GM19397 (cell line): ENCODE measurements around the gene MBD3.

Experiments used
- ATAC-seq: cut with Tn5 transposase; IDR thresholded peaks from one replicate; pipeline ENCODE4 v1.9.1; 2021; ENCODE audit warnings: mild to moderate bottlenecking, moderate library complexity; ENCODE audit not compliant: unreplicated experiment

MBD3 gene

DNA sequence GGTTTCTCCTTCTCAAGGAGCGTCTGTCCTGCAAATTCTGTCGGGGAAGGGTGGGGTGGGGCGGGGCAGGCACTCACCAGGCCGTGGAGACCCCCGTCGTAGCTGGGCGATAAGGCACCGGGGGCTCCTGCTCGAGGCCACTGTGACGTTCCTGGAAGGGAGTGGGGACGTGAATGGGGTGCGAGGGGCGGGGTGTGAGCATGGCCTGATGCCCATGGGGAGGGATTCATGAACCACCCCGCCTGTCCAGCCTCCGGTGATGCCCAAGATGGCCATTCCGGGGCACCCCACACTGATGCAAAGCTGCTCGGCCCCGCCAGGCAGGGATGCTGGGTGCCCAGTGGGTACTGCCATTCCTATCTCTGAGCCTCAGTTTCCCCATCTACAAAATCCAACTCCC is 27.0 kb upstream of the MBD3 start:
- no peak for ATAC-seq

DNA sequence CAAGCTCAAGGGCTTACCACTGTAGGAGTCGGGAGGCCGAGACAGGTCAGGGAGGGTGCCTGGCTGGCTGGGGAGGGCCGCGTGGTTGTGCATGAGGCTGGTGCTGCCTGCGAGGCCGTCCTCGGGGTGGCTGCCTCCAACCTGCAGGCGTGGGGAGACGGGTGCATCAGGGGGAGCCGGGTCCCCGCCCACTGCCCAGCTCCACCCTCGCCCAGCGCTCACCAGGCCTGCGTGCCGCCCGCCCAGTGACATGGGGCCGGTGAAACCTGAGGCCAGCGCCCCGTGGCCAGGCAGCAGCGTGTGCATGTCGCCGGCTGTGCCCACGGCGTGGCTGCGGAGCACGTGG is 26.4 kb upstream of the MBD3 start:
- ATAC-seq, result no peak

DNA sequence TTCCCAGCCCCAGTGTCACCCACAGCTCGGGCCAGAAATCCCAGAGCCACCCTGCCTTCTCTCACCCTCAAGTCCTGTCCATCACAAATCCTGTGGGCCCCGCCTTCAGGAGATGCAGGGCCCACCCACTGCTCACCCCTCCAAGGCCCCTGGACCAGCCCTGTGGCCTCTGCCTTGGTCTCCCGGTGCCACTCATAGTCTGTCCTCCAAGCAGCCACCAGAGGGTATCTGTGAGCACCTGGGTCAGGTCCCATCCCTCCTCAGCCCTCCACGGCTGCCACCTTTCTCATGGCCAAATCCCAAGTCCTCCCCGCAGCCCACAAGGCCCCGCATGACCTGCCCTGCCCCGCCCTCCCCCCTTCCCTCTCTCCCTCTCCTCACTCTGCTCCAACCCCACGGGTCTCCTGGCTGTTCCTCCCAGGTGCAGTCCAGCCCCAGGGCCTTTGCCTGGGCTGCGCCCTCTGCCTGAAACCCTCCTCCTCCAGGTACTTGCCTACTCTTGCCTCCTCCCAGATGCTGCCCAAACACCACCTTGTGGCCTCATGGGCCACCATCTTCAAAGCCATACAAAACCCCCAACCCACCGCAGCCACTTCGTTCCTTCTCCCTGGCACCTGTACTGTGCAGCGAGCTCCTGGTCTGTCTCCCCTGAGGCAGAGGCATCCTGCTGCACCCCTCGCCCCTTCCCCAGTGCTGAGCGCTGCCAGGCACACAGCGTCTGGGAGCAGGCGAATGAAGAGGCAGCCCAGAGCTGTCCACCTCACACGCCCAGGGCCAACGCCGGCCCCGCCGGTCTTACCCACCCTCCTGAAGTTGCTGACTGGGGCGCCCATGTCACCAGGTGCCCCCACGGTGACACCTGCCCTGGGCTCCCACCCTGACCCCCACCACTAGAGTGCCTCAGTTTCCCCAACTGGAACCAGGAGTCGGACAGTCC is 25.8 kb upstream of the MBD3 start:
- ATAC-seq, result no peak

DNA sequence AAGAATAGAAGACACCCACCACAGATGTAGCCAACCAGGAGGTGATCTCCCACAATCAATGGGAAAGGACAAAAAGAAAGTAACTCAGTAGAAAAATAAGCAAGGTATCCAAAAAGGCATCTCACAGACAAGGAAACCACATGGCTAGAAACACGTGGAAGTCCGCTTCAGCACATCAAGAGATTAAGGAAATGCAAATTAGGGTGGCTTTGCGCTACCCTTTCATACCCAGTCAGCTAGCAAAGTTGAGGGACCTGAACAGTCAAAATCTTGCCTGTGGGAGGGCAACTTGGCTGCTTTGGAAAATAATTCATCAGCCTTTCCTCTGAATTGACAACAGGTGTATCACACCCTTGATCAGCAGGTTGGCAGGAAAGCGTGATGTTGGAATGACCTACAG is 24.2 kb upstream of the MBD3 start:
- ATAC-seq, result no peak

DNA sequence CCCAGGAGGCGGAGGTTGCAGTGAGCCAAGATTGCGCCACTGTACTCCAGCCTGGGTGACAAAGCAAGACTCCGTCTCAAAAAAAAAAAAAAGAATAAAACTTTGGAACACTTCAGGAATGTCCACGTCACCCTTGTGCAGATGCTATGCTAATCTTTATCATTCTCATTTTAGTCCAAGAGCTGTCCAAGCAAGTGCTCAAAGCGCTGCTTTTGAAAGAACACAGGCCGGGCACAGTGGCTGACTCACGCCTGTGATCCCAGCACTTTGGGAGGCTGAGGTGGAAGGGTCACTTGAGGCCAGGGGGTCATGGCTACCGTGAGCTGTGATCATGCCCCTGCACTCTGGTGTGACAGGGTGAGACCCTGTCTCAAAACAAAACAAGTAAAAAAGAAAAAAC is 23.7 kb upstream of the MBD3 start:
- no peak for ATAC-seq

DNA sequence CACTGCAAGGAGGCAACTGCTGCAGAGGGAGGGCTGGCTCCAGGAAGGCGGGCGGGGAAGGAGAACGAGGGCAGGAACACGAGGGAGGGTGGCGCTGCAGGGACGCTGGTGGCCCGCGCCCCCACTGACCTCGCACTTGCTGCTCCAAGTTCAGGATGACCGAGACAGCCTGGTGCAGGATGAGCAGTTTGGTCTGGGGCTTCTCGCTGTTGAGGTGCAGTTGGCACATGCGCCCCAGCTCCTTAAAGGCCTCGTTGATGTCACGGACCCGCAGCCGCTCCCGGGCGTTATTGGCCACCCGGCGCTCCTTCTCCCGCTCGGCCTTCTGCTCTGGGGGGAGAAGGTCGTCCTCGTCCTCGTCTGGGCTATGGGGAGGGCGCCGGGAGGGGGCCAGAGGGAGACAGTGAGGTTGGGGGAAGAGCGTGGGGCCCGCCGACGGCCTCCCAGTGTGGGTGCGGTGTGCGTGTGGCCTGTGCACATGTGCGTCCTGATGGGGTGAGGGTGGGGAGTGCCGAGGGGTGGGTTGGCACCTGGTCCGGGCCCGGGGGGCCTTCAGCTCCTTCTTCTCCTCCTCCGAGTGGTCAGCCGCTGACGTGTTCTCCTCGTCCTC is 22.6 kb upstream of the MBD3 start:
- no peak for ATAC-seq

DNA sequence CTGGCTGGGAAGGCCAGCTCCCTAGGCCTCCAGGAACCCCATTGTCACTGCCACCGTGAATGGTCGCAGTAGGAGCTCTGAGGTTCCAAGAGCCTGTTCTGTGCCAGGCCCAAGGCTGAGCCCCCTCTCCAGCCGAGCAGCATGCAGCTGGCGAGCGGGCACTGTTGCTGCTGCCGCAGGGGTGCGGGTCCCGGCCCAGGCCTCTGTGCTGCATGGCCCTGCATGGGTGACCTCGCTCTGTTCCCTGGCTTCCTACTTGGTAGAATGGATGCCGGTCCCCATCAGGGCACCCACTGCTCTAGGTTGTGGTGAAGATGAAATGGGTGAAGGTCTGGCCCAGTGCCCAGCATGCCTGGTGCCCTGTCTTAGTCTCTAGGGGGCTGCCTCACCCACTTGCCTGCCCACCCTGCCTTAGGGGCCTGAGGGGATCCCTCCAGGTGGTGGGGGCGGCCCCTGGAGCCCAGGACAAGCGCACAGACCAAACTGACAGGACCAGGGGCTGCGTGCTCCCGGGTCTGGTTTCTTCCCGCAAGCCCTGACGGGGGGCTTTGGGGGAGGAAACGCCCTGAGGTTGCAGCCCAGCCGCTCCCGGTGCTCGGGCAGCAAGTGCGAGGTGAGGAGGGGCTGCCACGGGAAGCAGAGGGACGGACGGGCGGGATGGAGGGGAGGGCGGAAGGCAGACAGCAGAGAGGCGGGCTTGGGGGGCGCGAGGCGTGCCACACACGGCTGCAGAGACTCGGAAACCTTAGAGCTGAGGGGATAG is 21.3 kb upstream of the MBD3 start:
- no peak for ATAC-seq

DNA sequence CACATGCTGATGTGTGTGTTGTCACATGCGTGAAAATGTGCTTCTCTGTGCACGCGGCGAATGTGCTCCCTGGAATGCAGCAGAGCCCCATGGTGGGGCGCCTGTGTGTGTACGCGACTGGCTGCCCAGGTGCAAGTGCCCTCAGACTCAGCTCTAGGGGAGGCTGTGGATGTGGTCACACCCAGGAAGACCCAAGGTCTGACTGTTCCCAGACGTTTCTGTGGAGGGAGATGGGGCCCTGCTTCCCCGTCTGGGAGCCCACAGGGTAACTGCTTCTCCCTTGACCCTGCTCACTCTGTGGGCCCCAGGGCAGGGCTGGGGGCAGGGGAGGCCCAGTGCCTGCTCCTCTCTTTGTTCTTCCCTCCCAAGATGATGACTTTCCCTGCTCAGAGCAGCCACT is 20.5 kb upstream of the MBD3 start:
- ATAC-seq, result no peak

DNA sequence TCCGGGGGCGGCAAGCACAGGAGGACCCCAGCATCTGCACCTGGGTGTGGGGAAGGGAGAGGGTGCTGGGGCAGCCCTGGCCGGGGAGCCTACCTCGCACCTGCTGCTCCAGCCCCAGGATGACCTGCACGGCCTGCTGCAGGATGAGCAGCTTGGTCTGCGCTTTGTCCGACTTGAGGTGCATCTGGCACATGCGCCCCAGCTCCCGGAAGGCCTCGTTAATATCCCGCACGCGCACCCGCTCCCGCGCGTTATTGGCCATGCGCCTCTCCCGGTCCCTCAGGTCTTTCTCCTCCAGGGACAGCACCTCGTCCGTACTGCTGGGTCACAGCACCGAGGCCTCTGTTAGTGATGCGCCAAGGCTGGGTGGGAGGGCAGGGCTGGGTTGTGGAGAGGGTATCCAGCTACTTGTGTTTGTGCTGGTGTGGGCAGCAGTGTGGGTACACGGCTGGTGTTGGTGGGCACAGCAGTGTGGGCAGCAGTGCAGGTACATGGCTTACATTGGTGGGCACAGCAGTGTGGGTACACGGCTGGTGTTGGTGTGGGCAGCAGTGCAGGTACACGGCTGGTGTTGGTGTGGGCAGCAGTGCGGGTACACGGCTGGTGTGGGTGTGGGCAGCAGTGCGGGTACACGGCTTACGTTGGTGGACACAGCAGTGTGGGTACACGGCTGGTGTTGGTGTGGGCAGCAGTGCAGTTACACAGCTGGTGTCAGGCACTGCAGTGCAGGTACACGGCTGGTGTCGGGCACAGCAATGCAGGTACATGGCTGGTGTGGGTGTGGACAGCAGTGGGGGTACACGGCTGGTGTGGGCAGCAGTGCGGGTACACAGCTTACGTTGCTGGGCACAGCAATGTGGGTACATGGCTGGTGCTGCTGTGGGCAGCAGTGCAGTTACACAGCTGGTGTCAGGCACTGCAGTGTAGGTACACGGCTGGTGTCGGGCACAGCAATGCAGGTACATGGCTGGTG is 19.7 kb upstream of the MBD3 start:
- no peak for ATAC-seq

DNA sequence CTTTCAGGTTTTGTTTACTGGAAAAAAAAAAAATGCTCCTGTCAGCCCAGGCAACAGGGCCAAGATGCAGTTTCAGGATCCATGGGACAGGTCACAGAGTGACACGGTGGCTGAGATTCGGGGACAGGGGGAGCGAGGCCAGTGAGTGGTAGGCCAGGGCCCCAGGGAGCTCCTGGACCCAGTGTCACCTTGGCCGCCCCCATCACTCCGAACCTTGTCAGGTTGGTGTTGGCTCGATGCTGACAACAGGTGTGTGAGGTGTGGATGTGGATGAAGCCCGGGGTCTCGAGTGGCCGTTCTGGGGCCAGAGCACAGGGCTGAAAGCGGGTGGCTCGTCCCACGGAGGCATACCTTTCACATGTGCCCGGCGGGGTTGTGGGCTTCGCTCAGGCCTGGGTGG is 18.7 kb upstream of the MBD3 start:
- ATAC-seq, result no peak

DNA sequence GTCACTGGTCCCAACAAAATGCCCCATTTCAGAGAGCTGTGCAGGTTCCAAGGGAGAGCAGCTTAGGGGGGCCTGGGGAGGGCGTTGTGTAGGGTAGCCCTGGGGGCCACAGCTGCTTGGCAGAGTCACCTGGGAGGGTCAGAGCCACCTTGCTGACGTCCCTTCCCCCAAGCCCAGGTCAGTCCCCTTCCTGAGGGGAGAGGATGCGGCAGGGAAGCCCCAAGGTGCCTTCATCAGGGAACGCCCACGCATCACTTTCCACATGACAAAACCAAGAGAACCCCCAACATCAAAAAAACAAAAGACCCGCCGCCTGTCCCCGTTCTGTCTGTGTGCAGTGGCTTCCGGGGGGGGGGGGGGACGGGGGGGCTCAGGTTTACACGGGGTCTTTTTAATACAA is 17.9 kb upstream of the MBD3 start:
- no peak for ATAC-seq

DNA sequence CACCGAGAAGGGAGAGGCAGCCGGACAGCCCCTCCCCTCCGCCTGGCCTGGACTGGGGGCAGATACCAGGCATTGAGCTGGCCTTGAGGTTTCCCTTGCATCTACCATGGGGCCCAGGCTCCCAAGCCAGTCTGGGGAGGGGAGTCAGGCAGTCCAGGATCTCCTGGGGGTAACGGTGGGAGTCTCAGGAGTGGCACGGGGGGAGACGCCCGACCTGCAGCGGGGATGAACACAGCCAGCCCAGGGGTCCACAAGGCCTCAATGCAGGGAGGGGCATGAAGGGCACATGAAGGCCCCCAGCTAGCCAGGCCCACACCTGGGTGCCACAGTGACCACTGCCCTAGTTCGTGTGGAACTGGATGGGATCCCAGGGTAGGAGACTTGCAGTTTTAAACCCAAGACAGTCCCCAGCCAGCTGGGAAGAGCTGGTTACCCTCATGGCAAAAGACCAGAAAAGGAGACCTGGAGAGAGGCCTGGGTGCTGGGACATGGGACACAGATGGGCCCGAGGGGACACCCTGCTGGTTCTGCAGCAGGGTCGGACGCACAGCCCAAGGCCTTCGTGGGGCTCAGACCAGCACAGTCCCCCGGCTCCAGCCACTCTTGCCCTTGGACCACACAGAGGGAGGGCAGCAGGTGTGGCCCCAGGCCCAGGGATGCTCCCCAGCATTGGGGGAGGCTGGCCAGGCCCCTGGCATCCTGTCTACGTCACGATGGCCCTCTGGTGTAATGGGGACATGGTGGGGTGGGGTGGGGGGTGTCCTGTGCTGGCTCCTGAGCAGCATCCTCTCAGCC is 17.2 kb upstream of the MBD3 start:
- no peak for ATAC-seq

DNA sequence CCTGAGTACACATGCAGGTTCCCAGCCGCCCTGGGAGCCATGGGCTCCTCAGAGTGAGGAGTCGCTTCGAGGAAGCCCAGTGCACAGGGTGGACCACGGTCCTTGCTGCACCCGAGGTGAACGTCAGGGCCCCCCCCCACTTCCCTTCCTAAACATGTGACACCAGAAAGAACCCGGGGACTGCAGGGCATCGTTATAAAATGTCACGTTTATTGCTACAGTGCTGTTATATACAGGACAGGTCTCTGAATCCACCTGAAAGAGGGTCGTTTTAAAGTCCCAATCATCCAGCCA is 16.4 kb upstream of the MBD3 start:
- ATAC-seq, result no peak

DNA sequence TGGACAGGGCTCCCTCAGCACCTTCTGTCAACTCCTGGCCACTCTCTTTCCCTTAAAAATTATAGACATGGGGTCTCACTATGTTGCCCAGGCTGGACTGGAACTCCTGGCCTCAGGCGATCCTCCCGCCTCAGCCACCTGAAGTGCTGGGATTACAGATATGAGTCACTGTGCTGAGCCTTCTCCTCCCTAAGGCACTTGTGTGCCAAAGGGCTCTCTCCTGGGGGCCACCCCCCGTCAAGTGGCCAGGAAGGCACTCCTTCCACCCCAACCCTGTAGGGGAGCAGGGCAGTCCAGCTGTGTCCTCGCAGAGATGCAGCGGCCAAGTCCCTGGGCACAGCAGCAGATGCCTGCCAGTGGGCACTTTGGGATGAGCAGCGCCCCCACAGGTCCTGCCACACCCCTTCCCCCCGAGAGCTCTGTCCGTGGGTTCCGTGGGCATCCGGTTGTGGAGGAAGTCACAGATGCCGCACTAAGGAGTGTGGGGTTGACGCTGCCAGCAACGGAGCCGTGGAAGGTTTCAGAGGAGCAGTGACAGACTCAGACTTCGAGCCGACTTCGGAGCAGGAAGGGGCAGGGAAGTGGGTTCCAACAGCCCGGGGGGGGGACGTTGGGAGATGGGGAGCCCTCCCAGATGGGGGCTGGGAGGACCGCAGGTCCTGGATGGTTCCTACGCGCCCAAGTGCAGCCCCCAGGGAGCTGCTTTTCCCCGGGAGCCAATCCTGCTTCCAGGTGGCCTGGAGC is 15.9 kb upstream of the MBD3 start:
- ATAC-seq, result no peak

DNA sequence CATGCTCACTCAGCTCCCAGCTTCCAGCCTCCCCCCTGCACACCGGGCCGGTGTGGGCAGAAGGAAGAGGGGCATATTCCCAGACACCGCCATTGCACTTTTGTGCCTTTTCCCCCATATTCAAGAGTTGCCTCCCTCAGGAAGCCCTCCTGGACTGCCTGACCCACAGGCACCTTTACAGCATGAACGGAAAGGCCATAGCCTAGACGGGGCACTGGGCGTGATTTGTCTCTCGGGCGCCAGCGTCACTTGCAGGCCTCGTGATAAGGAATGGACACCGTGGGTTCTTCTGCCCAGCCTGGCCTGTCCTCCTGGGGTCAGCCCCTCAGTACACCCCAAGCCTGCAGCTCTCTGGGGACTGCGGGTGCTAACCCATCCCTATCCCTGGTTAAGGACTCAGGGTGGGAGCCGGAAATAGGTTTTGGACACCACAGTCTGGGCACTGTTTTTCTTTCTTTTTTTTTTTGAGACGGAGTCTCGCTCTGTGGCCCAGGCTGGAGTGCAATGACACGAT is 13.5 kb upstream of the MBD3 start:
- no peak for ATAC-seq

DNA sequence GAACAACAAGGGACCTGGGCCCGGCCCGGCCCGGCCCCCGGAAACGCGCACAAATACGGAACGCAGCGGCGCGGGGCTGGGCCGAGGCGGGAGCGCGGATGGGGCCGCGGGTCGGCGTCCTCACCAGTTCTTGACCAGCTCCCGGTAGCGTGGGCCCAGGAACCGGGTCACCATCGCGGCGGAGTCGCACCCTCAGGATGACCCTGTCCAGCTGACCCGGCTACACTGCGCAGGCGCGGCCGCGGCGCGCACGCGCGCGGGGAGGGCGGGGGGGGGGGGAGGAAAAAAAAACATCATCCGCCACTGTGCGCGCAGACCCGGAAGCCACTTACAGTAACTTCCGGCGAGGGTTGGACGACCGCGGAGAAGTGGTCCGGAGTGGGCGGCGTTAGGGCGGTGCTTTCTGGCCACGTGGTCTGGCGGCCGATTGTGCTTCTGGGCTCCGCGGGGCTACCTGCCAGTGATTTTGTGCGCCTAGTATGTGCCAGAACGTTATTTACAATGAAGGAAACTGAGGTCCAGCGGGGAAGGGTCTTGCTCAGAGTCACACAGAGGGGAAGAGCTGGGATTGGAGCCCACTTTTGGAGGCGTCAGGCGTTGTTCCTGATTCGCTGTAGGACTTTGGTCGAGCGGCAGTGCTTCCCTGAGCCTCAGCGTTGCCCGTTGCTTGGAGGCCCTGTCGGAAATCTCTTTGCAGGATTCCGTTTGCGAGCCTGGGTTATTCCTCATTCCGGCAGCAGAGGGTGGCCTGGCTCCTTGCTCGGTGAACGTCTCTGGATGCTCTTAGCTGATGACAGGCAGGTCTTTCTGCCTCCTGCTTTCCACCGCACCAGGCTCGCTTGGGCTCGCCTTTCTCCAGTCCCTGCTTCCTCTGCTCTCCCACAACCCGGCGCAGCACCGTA is 12.8 kb upstream of the MBD3 start, which contains the start of gene UQCR11:
Gene UQCR11 (minus strand): TSS at position 227 of the 902 bp plus-strand sequence. CDS start 53 bp downstream, at position 174.
- ATAC-seq, result peak; percentile 85

DNA sequence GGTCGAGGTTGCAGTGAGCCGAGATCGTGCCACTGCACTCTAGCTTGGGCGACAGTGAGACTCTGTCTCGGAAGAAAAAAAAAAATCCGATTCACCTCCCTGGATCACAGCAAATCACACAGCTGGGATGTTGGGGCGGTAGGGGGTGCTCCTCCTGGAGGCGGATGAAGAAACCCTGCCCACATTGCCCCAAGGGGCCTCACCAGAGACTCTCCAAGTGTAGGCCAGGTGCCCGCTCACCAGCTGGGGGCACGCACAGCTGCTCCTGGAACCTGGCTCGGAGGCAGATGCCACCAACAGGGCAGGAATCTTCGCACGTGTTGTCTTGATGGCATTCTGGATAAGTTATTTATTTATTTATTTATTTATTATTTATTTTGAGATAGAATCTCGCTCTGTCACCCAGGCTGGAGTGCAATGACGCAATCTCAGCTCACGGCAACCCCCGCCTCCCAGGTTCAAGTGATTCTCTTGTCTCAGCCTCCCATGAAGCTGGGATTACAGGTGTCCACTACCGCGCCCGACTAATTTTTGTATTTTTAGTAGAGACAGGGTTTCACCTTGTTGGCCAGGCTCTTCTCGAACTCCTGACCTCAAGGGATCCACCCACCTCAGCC is 9.5 kb upstream of the MBD3 start:
- ATAC-seq, result no peak

DNA sequence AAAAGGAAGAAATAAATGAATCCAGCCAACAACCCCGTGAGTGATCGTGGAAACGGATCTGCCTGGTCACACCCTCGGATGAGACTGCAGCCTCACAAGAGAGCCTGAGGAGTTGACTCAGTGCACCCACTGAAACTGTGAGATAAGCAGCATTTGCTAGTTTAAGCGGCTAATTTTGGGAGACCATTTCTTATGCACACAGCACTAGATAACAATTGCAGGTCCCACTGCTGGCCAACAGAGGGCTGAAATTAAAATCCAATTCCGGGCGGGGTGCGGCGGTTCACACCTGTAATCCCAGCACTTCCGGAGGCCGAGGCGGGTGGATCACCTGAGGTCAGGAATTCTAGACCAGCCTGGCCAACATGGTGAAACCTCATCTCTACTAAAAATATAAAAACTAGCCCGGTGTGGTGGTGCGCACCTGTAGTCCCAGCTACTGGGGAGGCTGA is 9.0 kb upstream of the MBD3 start:
- ATAC-seq, result no peak
